OCI-M2 (cell line): ENCODE data around the gene RASGRP2.

Source experiments
- DNase-seq: peaks from one replicate; lab custom pipeline; 2025; ENCODE audit not compliant: unreplicated experiment; lab: John Stamatoyannopoulos, UW

RASGRP2 gene

GRCh38 chr11:64743591-64744543, at the start of gene RASGRP2:
Gene RASGRP2, minus strand, starts transcription at chr11:64744142. Its CDS starts 1,276 bp downstream, at chr11:64742866.
- peak; percentile 28 for DNase-seq

DNA sequence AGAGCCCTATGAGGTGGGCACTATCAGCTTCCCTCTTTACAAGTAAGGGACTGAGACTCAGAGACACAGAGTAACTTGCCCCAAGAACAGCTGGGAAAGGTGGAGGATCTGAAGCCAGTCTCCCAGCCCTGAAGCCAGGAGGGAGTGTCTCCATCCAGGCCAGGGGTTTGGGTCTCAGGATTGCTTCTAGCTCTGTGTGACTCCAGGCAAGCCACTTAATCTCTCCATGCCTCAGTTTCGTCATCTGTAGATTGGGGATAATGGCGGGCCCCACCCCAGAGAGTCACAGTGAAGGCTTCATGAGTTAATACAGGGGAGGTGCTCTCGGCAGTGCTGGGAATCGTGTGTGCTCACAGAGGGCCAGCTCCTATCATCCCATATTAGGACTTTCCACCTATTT, 48.5 kb upstream of the RASGRP2 start:
- DNase-seq: no peak

GRCh38 chr11:64791781-64792291, 47.9 kb upstream of the RASGRP2 start:
- DNase-seq: no peak

- no peak for DNase-seq
These were observed 46.5 kb upstream of the RASGRP2 start for GRCh38 chr11:64790205-64791095.

- no peak for DNase-seq
These were observed 45.6 kb upstream of the RASGRP2 start for GRCh38 chr11:64789331-64790204.

DNA sequence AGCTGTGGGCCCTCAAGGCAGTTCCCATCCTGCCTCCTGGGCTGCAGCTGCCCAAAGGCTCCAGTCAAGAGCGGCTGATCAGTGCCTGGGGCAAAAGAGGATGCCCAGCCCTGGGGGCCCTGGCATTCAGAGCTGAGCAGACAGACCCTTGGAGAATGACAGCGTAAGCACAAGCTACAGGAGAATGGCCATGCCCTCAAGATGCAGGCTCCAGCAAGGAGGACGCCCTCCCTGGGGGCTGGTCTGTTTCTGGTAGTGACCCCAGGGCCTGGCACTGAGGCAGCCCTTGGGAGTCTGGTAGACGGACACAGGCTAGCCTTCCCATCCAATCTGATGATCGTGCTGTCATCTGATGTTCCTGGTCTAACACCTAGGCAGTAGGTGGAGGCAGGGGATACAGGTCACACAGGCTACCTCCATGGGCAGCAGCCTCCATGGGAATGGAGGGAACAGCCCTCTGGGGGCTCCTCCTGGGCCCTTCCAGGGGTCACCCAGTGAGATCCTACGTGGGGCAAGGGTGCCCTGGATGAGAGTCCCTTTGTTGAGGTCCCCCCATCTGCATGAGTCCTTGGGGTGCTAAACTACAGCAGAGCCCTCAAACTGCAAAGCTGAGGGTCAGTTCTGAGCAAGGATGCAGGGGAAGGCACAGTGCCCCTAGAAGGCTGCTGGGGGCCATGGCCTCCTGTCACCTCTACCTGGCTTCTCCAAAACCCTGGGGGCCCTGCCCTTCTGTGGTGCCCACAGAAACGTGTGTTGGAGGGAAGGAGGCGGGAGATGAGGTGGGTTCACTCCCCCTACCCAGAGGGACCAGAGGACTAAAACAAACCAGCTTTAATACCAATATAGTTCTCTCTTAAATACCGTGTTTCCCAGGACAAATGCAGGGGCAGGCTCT, 44.6 kb upstream of the RASGRP2 start:
- no peak for DNase-seq

DNA sequence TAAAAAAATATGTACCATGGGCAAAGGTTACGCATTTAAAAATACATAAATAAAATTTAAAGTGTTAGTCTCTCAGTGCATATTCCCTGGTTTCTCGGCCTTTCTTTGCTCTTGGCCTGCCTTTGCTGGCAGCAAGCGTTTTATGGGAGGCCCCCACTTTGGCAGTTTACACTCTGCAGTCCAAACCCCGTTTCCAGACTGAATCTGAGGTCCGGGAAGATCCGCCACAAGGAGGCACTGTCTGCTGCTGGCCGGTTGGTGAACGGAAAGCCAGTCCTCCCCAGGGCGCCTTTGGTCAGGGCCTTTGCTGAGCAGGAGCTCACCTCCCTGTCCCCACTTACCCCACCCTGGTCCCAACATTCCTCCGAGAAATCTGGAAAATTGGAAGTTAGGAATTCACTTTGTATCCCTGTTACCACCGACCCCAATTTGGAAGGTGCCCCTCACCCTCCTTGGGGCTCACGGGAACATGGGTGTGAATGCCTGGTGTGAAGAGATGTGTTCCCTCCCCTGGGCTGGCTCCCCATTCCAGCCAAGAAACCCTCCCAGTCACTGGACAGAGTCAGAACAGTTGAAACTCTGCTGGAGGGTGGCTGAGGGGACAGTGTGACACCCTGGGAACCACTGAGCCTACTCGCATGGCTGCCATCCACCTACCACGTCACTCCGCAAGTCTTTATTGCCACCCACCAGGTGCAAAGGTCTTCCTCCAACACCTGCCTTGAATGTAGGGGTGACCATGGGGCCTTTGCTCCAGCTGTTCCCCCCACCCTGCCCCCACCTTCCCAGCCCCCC, 43.8 kb upstream of the RASGRP2 start:
- no peak for DNase-seq

- DNase-seq: no peak
These were observed 42.4 kb upstream of the RASGRP2 start for GRCh38 chr11:64786308-64786707.

GRCh38 chr11:64784813-64785581, 41.1 kb upstream of the RASGRP2 start:
- DNase-seq: no peak

- DNase-seq: peak; percentile 87
These were observed 34.7 kb upstream of the RASGRP2 start, which contains the start of gene SF1 for GRCh38 chr11:64778473-64779298. Gene SF1, minus strand, starts transcription at chr11:64778542. Its CDS starts 150 bp downstream, at chr11:64778392.

DNA sequence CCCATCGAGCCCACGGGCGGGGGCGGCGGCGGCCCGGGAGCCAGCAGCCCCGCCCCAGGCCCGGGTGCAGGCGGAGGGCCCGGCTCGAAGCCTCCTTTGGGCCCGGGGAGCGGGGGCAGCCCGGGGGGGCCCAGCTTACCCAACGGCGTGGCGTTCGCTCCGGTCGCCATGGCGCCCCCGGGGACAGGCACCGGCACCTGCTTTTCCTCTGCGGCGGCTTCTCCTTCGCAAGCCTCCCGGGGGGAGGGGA, 34.2 kb upstream of the RASGRP2 start:
- DNase-seq: no peak

DNA sequence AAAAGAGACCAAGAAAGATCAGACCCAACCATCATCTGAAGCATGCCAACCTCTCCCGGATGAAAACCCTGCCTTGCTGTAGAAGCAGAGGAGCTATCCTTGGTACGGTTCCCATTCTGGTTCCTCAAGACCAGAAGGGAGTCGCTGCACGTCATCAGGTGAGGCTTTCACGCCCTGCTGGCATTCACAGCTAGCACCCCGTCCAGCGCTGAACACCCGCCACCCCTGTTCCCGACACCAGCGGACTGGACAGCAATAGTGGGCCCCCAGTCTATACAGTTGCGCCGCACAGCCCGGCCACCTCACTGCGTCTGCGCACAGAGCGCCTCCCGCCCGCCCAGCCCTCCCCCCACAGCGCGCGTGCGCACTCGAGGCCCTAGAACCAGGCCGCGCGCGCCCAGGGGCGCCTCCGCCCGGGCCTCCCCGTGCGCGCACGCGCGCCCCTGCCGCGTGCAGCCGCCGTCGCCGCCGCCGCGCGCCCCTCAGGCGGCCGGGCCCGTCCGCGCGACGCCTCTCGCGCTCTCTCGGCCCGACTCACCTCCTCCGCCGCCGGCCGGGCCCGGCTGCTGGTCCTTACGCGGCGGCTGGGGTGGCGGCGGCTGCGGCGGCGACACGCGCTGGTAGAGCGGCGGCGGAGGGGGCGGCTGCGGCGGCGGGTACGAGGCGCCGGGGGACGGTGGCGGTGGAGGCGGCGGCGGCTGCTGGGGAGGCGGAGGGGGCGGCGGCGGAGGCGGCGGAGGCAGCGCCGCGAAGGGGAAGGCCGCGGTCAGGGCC, 33.7 kb upstream of the RASGRP2 start:
- DNase-seq: no peak

DNA sequence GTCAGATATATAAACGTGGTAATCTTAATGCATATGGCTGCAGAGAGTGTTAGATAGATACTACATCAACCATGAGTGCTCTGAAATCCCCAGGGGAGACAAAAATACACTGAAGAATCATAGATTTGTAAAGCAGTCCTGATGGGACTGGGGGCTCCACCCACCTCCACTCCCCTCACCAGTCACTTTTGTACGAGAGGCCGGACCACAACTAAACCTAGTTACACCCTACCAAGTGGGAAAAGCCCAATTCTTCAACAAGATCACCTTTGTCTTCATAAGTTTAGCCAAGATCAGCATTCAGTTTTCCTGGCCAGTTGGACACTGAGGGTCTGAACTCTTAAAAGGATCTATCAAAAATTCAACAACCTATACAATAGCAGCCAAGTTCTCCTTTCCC, 32.9 kb upstream of the RASGRP2 start:
- DNase-seq: no peak

DNA sequence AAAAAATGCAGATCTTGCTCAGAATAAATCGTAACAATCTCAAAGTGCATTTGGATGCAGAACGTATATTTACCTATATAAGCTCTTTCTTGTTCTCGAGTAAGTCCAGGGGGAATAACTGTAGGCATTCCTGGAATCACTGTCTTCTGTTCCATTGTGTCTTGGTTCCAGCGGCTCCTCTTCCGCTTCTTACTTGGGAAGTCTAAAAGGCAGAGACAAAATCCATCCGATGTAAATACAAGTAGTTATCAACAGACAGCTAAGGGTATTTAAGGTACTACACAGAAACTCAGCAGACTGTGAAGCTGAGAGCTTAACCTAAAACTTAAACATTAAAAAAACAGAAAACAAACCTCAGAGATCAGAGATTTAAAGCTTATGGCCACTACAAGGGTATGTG, 32.5 kb upstream of the RASGRP2 start:
- DNase-seq: no peak

- DNase-seq: no peak
These were observed 30.2 kb upstream of the RASGRP2 start for GRCh38 chr11:64774144-64774543.

- no peak for DNase-seq
These were observed 28.5 kb upstream of the RASGRP2 start for GRCh38 chr11:64772303-64773018.
